HCT116 (cell line): ENCODE data around the gene TMEM141. TPM values are rescaled to one million over a fixed set of nuclear protein-coding genes. Genes with fewer than 3 reads are reported as not detected.

Experiments
- ATAC-seq: fragments of 200-7000 bp; cut with Tn5 transposase; 2 replicates; pipeline ENCODE4 v1.9.1; 2020; ENCODE audit warnings: mild to moderate bottlenecking, moderate library complexity
- BruUV-seq: library from RNA; stranded (reverse); fragments of 400-500 nt; replicated peaks from 2 replicates; lab custom pipeline; 2021; lab: Mats Ljungman, UMichigan
- CTCF ChIA-PET: fragments of 300-600 bp; sonication (Branson Sonifier 250); formaldehyde crosslinking; loops from one replicate; lab custom pipeline; 2021; ENCODE audit warnings: antibody characterized with exemption; lab: Charles Lee
- POLR2A ChIA-PET: fragments of 300-600, 350-600 bp; sonication (Branson Sonifier 250); formaldehyde crosslinking; loops from one replicate; lab custom pipeline; 2021; ENCODE audit warnings: antibody characterized with exemption; lab: Charles Lee
- RAD21 ChIA-PET, 2 experiments: fragments of 300-600 bp; sonication (Branson Sonifier 250); formaldehyde crosslinking; loops; one replicate each; lab custom pipeline; 2023; ENCODE audit warnings: low total read pairs in 2 of 2; ENCODE audit not compliant: uncharacterized antibody in 2 of 2, unreplicated experiment in 2 of 2, low non-redundant PET in 1 of 2; lab: Charles Lee
- DNase-seq: peaks from one replicate; pipeline ENCODE4 v3.0.0-alpha.2; 2010; ENCODE audit warnings: low read depth, low spot score
- H2AFZ ChIP-seq: fragments of 200-600 bp; shearing (Covaris generic), sonication (generic); 2 replicates; pipeline ENCODE4 v1.6.1; 2017; ENCODE audit warnings: low read depth, mixed run types, mixed read lengths, antibody characterized with exemption, low read length; ENCODE audit not compliant: poor library complexity, severe bottlenecking
- H3K27ac ChIP-seq: 2 replicates; pipeline ENCODE4 v1.5.1; 2012; ENCODE audit warnings: low read depth, low read length
- H3K27me3 ChIP-seq: fragments of 200-600 bp; sonication (generic); 2 replicates; pipeline ENCODE4 v1.6.1; 2016; ENCODE audit warnings: mixed run types, low read length, mixed read lengths; ENCODE audit not compliant: insufficient read depth
- H3K36me3 ChIP-seq, 2 experiments: fragments of 200-500 bp in 1 of 2; fragments of 200-600 bp in 1 of 2; sonication (Bioruptor generic) in 1 of 2; sonication (generic) in 1 of 2; 2 replicates each; pipeline versions ENCODE4 v1.5.1 to v1.6.1; 2014 to 2016; ENCODE audit warnings: low read length in 2 of 2, inconsistent platforms in 1 of 2, mixed read lengths in 1 of 2, mixed run types in 1 of 2; ENCODE audit not compliant: insufficient read depth in 2 of 2, control insufficient read depth in 1 of 2
- H3K4me1 ChIP-seq, 2 experiments: fragments of 200-600 bp in 1 of 2; sonication (generic) in 1 of 2; 2 replicates each; pipeline versions ENCODE4 v1.5.1 to v1.6.1; 2012 to 2017; ENCODE audit warnings: low read length in 2 of 2, inconsistent platforms in 1 of 2, mild to moderate bottlenecking in 1 of 2, mixed read lengths in 1 of 2, mixed run types in 1 of 2, moderate library complexity in 1 of 2; ENCODE audit not compliant: insufficient read depth in 2 of 2, control insufficient read depth in 1 of 2
- H3K4me2 ChIP-seq: fragments of 200-600 bp; sonication (generic); 2 replicates; pipeline ENCODE4 v1.6.1; 2017; ENCODE audit warnings: mixed run types, low read length, mixed read lengths
- H3K4me3 ChIP-seq, 2 experiments: fragments of 200-600 bp in 1 of 2; sonication (generic) in 1 of 2; replicated peaks in 1 of 2; 2 replicates each; pipeline ENCODE4 v1.5.1; 2011 to 2016; ENCODE audit warnings: low read length in 2 of 2, control low read depth in 1 of 2, low read depth in 1 of 2, mild to moderate bottlenecking in 1 of 2, mixed read lengths in 1 of 2, mixed run types in 1 of 2
- H3K79me2 ChIP-seq: fragments of 200-600 bp; sonication (generic); 2 replicates; pipeline ENCODE4 v1.6.1; 2017; ENCODE audit warnings: mild to moderate bottlenecking, mixed run types, low read length, moderate library complexity, mixed read lengths; ENCODE audit not compliant: insufficient read depth
- H3K9ac ChIP-seq: fragments of 200-600 bp; sonication (generic); 2 replicates; pipeline ENCODE4 v1.6.1; 2016; ENCODE audit warnings: low read length, mixed read lengths
- H3K9me2 ChIP-seq: fragments of 200-600 bp; sonication (generic), shearing (Covaris generic); 2 replicates; pipeline ENCODE4 v1.6.1; 2017; ENCODE audit warnings: mixed run types, mild to moderate bottlenecking, moderate library complexity; ENCODE audit not compliant: insufficient read depth
- H3K9me3 ChIP-seq, 2 experiments: fragments of 200-500 bp in 1 of 2; fragments of 200-600 bp in 1 of 2; sonication (Bioruptor generic) in 1 of 2; sonication (generic) in 1 of 2; 2 replicates each; pipeline ENCODE4 v1.6.1; 2014 to 2017; ENCODE audit warnings: low read length in 2 of 2, mixed read lengths in 2 of 2, inconsistent platforms in 1 of 2, low read depth in 1 of 2, mild to moderate bottlenecking in 1 of 2, mixed run types in 1 of 2, moderate library complexity in 1 of 2; ENCODE audit not compliant: control insufficient read depth in 1 of 2, insufficient read depth in 1 of 2
- H4K20me1 ChIP-seq: fragments of 200-600 bp; sonication (generic), shearing (Covaris generic); 2 replicates; pipeline ENCODE4 v1.6.1; 2017; ENCODE audit warnings: mixed run types, mild to moderate bottlenecking, moderate library complexity; ENCODE audit not compliant: insufficient read depth
- ELF1 ChIP-seq: IDR thresholded peaks from 2 replicates; pipeline ENCODE4 v1.6.1; 2012; ENCODE audit warnings: low read depth, borderline replicate concordance
- EZH2 ChIP-seq: fragments of 200-600 bp; sonication (generic); IDR thresholded peaks from 2 replicates; pipeline ENCODE4 v1.6.1; 2017; ENCODE audit warnings: antibody characterized with exemption, mixed run types
- EZH2phosphoT487 ChIP-seq: fragments of 200-600 bp; IDR thresholded peaks from 2 replicates; pipeline ENCODE4 v1.6.1; 2018; ENCODE audit warnings: antibody characterized with exemption, borderline replicate concordance
- FOSL1 ChIP-seq: IDR thresholded peaks from 2 replicates; pipeline ENCODE4 v1.6.1; 2012; ENCODE audit warnings: low read depth
- POLR2AphosphoS5 ChIP-seq: IDR thresholded peaks from 2 replicates; pipeline ENCODE4 v1.6.1; 2011; ENCODE audit warnings: mild to moderate bottlenecking, low read depth, low read length, moderate library complexity
- RAD21 ChIP-seq: IDR thresholded peaks from 2 replicates; pipeline ENCODE4 v1.6.1; 2012; ENCODE audit warnings: low read depth, mild to moderate bottlenecking
- SIN3A ChIP-seq: IDR thresholded peaks from 2 replicates; pipeline ENCODE4 v1.6.1; 2012; ENCODE audit warnings: low read depth
- TCF7L2 ChIP-seq: IDR thresholded peaks from 2 replicates; pipeline ENCODE4 v1.7.0; 2011; ENCODE audit warnings: borderline replicate concordance, inconsistent platforms; ENCODE audit not compliant: insufficient read depth, insufficient read length; ENCODE audit errors: extremely low read depth
- YY1 ChIP-seq: IDR thresholded peaks from 2 replicates; pipeline ENCODE4 v1.6.1; 2011; ENCODE audit warnings: low read length, low read depth, moderate library complexity, mild to moderate bottlenecking; ENCODE audit not compliant: insufficient replicate concordance; ENCODE audit errors: extremely low read depth
- ZNF274 ChIP-seq: fragments of 200-500 bp; sonication (Bioruptor generic); IDR thresholded peaks from 2 replicates; pipeline ENCODE4 v1.6.1; 2014; ENCODE audit warnings: mild to moderate bottlenecking, low read depth, low read length, inconsistent platforms
- intact Hi-C: fragments of 100-400 bp; cut with micrococcal nuclease; formaldehyde crosslinking; loops from 2 replicates; pipeline ENCODE4 v1.10.0; 2022
- total RNA-seq: library from RNA; stranded (reverse); gene quantifications from one replicate; pipeline ENCODE4 v1.2.1, GENCODE V29; 2021; ENCODE audit not compliant: unreplicated experiment
- TF ChIP-seq, protein P1 (sequence below), 3 experiments: fragments of 200-600 bp in 1 of 3; sonication (generic) in 1 of 3; IDR thresholded peaks in 2 of 3; conservative IDR thresholded peaks in 1 of 3; 2 replicates each; pipeline ENCODE4 v1.5.1; 2012 to 2017; ENCODE audit warnings: low read depth in 2 of 3, low read length in 2 of 3, antibody characterized with exemption in 1 of 3, borderline replicate concordance in 1 of 3, control low read depth in 1 of 3, mild to moderate bottlenecking in 1 of 3, mixed read lengths in 1 of 3, mixed run types in 1 of 3, moderate library complexity in 1 of 3; ENCODE audit not compliant: insufficient read depth in 1 of 3
- TF ChIP-seq, protein P2 (sequence below): IDR thresholded peaks from 2 replicates; pipeline ENCODE4 v1.6.1; 2011; ENCODE audit warnings: mild to moderate bottlenecking, low read length, moderate library complexity; ENCODE audit not compliant: insufficient replicate concordance; ENCODE audit errors: extremely low read depth
- TF ChIP-seq, protein P3 (sequence below): IDR thresholded peaks from 2 replicates; pipeline ENCODE4 v1.6.1; 2012
- TF ChIP-seq, protein P4 (sequence below): IDR thresholded peaks from 2 replicates; pipeline ENCODE4 v1.6.1; 2012
- TF ChIP-seq, protein P5 (sequence below): IDR thresholded peaks from 2 replicates; pipeline ENCODE4 v1.6.1; 2012; ENCODE audit warnings: low read depth

Gene TMEM141
- total RNA-seq, 1 experiment from 2014 or later: 73.6 TPM

DNA sequence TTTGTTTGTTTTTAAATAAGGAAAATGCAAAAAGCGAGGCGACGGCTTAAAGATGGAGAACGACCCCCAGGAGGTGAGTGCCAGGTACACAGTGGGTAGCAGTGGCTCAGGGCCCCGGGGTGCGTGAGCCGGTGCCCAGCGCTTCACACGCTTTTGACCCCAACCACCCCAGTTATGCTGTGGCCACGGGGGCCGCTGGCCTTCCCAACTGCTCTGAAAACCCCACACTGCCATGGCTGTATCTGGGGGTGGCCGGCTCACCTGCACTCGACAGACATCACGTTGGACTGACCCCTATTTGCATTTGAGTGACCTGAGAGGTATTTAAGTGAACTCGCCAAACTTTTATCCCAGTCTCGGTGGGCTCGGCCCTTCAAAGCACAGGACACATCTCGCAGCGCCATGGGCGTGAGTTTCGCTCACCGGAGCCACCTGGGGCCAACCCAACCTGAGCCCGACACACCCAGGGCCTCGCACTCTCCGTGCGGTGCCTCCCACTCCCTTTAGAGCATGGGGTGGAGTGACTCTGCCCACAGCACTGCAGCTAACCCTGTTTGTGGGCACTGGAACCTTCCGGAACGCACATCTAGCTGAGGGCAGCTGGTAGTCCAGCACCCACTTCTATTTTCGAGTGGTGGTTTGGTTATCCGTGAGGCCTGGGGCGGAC lies 37.5 kb downstream of the TMEM141 start:
- intact Hi-C loops: no loop called here

More for the DNA sequence above, 37.5 kb downstream of the TMEM141 start:
- H3K27me3 ChIP-seq: no peaks in the 10 kb centered on the region
- no peaks in the 10 kb centered on the region for H3K4me1 ChIP-seq
- no peak for DNase-seq
- no peak overlapping the region for H2AFZ ChIP-seq
- no peaks in the 10 kb centered on the region for H3K79me2 ChIP-seq
- H3K27ac ChIP-seq: no peak overlapping the region
- no peak overlapping the region for H3K4me3 ChIP-seq
- H3K9me2 ChIP-seq: no peaks in the 10 kb centered on the region
- H3K9ac ChIP-seq: no peak overlapping the region
- no peaks in the 10 kb centered on the region for H3K9me3 ChIP-seq
- no peak for ATAC-seq
- CTCF ChIA-PET: interaction anchor here (1.1 kb wide), 1 partner anchor 15 kb away, joined by 4 read pairs; no protein-coding TSS in a partner anchor
- no TSS peak for BruUV-seq
- no peaks in the 10 kb centered on the region for H4K20me1 ChIP-seq
- POLR2A ChIA-PET: no interaction called here
- no peak overlapping the region for H3K4me2 ChIP-seq
- TF ChIP-seq TCF7L2: no peak
- TF ChIP-seq, protein P1, sequence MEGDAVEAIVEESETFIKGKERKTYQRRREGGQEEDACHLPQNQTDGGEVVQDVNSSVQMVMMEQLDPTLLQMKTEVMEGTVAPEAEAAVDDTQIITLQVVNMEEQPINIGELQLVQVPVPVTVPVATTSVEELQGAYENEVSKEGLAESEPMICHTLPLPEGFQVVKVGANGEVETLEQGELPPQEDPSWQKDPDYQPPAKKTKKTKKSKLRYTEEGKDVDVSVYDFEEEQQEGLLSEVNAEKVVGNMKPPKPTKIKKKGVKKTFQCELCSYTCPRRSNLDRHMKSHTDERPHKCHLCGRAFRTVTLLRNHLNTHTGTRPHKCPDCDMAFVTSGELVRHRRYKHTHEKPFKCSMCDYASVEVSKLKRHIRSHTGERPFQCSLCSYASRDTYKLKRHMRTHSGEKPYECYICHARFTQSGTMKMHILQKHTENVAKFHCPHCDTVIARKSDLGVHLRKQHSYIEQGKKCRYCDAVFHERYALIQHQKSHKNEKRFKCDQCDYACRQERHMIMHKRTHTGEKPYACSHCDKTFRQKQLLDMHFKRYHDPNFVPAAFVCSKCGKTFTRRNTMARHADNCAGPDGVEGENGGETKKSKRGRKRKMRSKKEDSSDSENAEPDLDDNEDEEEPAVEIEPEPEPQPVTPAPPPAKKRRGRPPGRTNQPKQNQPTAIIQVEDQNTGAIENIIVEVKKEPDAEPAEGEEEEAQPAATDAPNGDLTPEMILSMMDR (IDR thresholded peaks at IDR 0.05 in 2 of 3, conservative IDR thresholded peaks at IDR 0.05 in 1 of 3; ENCODE audit: borderline replicate concordance in 1 of 3, insufficient read depth in 1 of 3, low read depth in 2 of 3, low read length in 2 of 3): no peak
- no peak for TF ChIP-seq EZH2phosphoT487
- TF ChIP-seq, protein P2, sequence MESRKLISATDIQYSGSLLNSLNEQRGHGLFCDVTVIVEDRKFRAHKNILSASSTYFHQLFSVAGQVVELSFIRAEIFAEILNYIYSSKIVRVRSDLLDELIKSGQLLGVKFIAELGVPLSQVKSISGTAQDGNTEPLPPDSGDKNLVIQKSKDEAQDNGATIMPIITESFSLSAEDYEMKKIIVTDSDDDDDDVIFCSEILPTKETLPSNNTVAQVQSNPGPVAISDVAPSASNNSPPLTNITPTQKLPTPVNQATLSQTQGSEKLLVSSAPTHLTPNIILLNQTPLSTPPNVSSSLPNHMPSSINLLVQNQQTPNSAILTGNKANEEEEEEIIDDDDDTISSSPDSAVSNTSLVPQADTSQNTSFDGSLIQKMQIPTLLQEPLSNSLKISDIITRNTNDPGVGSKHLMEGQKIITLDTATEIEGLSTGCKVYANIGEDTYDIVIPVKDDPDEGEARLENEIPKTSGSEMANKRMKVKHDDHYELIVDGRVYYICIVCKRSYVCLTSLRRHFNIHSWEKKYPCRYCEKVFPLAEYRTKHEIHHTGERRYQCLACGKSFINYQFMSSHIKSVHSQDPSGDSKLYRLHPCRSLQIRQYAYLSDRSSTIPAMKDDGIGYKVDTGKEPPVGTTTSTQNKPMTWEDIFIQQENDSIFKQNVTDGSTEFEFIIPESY: no peak
- TF ChIP-seq FOSL1: no peak
- no peak for TF ChIP-seq RAD21
- TF ChIP-seq ELF1: no peak
- TF ChIP-seq POLR2AphosphoS5: no peak
- TF ChIP-seq SIN3A: no peak
- no peak for TF ChIP-seq EZH2
- TF ChIP-seq, protein P3, sequence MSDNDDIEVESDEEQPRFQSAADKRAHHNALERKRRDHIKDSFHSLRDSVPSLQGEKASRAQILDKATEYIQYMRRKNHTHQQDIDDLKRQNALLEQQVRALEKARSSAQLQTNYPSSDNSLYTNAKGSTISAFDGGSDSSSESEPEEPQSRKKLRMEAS: no peak
- no peak for TF ChIP-seq YY1
- TF ChIP-seq, protein P4, sequence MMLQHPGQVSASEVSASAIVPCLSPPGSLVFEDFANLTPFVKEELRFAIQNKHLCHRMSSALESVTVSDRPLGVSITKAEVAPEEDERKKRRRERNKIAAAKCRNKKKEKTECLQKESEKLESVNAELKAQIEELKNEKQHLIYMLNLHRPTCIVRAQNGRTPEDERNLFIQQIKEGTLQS: no peak
- TF ChIP-seq, protein P5, sequence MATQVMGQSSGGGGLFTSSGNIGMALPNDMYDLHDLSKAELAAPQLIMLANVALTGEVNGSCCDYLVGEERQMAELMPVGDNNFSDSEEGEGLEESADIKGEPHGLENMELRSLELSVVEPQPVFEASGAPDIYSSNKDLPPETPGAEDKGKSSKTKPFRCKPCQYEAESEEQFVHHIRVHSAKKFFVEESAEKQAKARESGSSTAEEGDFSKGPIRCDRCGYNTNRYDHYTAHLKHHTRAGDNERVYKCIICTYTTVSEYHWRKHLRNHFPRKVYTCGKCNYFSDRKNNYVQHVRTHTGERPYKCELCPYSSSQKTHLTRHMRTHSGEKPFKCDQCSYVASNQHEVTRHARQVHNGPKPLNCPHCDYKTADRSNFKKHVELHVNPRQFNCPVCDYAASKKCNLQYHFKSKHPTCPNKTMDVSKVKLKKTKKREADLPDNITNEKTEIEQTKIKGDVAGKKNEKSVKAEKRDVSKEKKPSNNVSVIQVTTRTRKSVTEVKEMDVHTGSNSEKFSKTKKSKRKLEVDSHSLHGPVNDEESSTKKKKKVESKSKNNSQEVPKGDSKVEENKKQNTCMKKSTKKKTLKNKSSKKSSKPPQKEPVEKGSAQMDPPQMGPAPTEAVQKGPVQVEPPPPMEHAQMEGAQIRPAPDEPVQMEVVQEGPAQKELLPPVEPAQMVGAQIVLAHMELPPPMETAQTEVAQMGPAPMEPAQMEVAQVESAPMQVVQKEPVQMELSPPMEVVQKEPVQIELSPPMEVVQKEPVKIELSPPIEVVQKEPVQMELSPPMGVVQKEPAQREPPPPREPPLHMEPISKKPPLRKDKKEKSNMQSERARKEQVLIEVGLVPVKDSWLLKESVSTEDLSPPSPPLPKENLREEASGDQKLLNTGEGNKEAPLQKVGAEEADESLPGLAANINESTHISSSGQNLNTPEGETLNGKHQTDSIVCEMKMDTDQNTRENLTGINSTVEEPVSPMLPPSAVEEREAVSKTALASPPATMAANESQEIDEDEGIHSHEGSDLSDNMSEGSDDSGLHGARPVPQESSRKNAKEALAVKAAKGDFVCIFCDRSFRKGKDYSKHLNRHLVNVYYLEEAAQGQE: no peak
- TF ChIP-seq ZNF274: no peak
- H3K36me3 ChIP-seq: peaks cover 11 to 13% of the 10 kb centered on the region in 2 experiments
- RAD21 ChIA-PET: no interaction called here
